SK-N-SH (cell line): Measurements from ENCODE around the gene SMIM30. TPM values are rescaled to one million over a fixed set of nuclear protein-coding genes. Genes with fewer than 3 reads are reported as not detected.

ENCODE experiments used
- ELF1 ChIP-seq: IDR thresholded peaks from 2 replicates; pipeline ENCODE4 v1.4.0; 2012
- EZH2phosphoT487 ChIP-seq: fragments of 200-600 bp; sonication (generic); IDR thresholded peaks from 2 replicates; pipeline ENCODE4 v1.6.1; 2017; ENCODE audit warnings: low read depth, mixed run types, mild to moderate bottlenecking, antibody characterized with exemption, moderate library complexity, borderline replicate concordance
- FOSL2 ChIP-seq: IDR thresholded peaks from 2 replicates; pipeline ENCODE4 v1.4.0; 2012; ENCODE audit warnings: low read depth, mild to moderate bottlenecking, moderate library complexity, borderline replicate concordance
- FOXJ3 ChIP-seq: sonication (generic); formaldehyde crosslinking; IDR thresholded peaks from 2 replicates; pipeline ENCODE4 v1.5.1; 2020; ENCODE audit warnings: mild to moderate bottlenecking, missing genetic modification reagents
- FOXM1 ChIP-seq: IDR thresholded peaks from 2 replicates; pipeline ENCODE4 v1.4.0; 2012; ENCODE audit warnings: low read depth, mild to moderate bottlenecking
- GABPA ChIP-seq: IDR thresholded peaks from 2 replicates; pipeline ENCODE4 v1.4.0; 2012; ENCODE audit warnings: low read depth, mild to moderate bottlenecking
- GATA2 ChIP-seq: sonication (generic); formaldehyde crosslinking; IDR thresholded peaks from 2 replicates; pipeline ENCODE4 v1.5.0; 2020; ENCODE audit warnings: mild to moderate bottlenecking, missing genetic modification reagents
- MAX ChIP-seq: IDR thresholded peaks from 2 replicates; pipeline ENCODE4 v1.4.0; 2012; ENCODE audit warnings: low read depth
- MEF2A ChIP-seq: IDR thresholded peaks from 2 replicates; pipeline ENCODE4 v1.4.0; 2012; ENCODE audit warnings: low read depth, borderline replicate concordance
- MXI1 ChIP-seq: IDR thresholded peaks from 2 replicates; pipeline ENCODE4 v1.6.1; 2012; ENCODE audit warnings: mild to moderate bottlenecking, low read depth, low read length, improper control_type of control experiment
- PBX3 ChIP-seq: IDR thresholded peaks from 2 replicates; pipeline ENCODE4; 2012
- POLR2AphosphoS5 ChIP-seq: IDR thresholded peaks from 2 replicates; pipeline ENCODE4 v1.6.1; 2012; ENCODE audit warnings: low read depth, low read length
- RAD21 ChIP-seq: IDR thresholded peaks from 2 replicates; pipeline ENCODE4 v1.6.1; 2012; ENCODE audit warnings: mild to moderate bottlenecking, low read length
- REST ChIP-seq: IDR thresholded peaks from 2 replicates; pipeline ENCODE4 v1.6.1; 2012; ENCODE audit warnings: mild to moderate bottlenecking, low read depth, low read length, moderate library complexity
- RFX5 ChIP-seq: IDR thresholded peaks from 2 replicates; pipeline ENCODE4 v1.6.1; 2012; ENCODE audit warnings: mild to moderate bottlenecking, improper control_type of control experiment, low read length
- RXRA ChIP-seq: IDR thresholded peaks from 2 replicates; pipeline ENCODE4 v1.4.0; 2012; ENCODE audit warnings: low read depth, mild to moderate bottlenecking, borderline replicate concordance
- SIN3A ChIP-seq: IDR thresholded peaks from 2 replicates; pipeline ENCODE4 v1.6.1; 2012; ENCODE audit warnings: low read depth, mild to moderate bottlenecking, low read length, moderate library complexity, borderline replicate concordance
- SMC3 ChIP-seq: IDR thresholded peaks from 2 replicates; pipeline ENCODE4 v1.6.1; 2012; ENCODE audit warnings: low read depth, low read length, improper control_type of control experiment
- TAF1 ChIP-seq: IDR thresholded peaks from 2 replicates; pipeline ENCODE4 v1.6.1; 2012; ENCODE audit warnings: low read depth, mild to moderate bottlenecking, low read length, moderate library complexity, borderline replicate concordance
- TCF12 ChIP-seq: IDR thresholded peaks from 2 replicates; pipeline ENCODE4 v1.4.0; 2012
- TEAD4 ChIP-seq: IDR thresholded peaks from 2 replicates; pipeline ENCODE4 v1.4.0; 2012; ENCODE audit warnings: mild to moderate bottlenecking, borderline replicate concordance; ENCODE audit not compliant: insufficient read depth
- USF2 ChIP-seq: fragments of 150-350 bp; IDR thresholded peaks from 2 replicates; pipeline ENCODE4 v1.6.1; 2017; ENCODE audit warnings: antibody characterized with exemption, low read length, low read depth, borderline replicate concordance
- ZBTB33 ChIP-seq: IDR thresholded peaks from 2 replicates; pipeline ENCODE4 v1.4.0; 2012; ENCODE audit warnings: low read depth, borderline replicate concordance
- polyA plus RNA-seq, 3 experiments: library from polyadenylated mRNA; depleted of rRNA; stranded (reverse); fragments of >200 nt; gene quantifications; 2 replicates each; pipeline ENCODE4 v1.2.3, GENCODE V29; 2012

Gene SMIM30
- polyA plus RNA-seq, 1 of the 3 experiments (the other 2 are of a cell fraction), result 46.5 TPM

GRCh38 chr7:113120647-113121046 is 2.3 kb upstream of the SMIM30 start (continued):
- TF ChIP-seq ZBTB33 (no peak), USF2 (no peak), RXRA (0 out of 2 replicates have a peak, but pooled peaks have one; percentile 25), MEF2A (no peak), SIN3A (0 out of 2 replicates have a peak, but pooled peaks have one; percentile 43), RFX5 (no peak), TAF1 (no peak), GATA2 (CRISPR knock-in tag) (peak; percentile 23; the same call in 1 of the 2 replicates), RAD21 (no peak), GABPA (no peak), POLR2AphosphoS5 (peak; percentile 86), FOXJ3 (CRISPR knock-in tag) (no peak), MXI1 (no peak), REST (no peak), FOSL2 (peak; percentile 83; the same call in 1 of the 2 replicates), PBX3 (peak; percentile 94), TEAD4 (0 out of 2 replicates have a peak, but pooled peaks have one; percentile 49), TCF12 (peak; percentile 98), MAX (no peak; the same call in 1 of the 2 replicates), SMC3 (no peak), EZH2phosphoT487 (no peak), ELF1 (0 out of 2 replicates have a peak, but pooled peaks have one; percentile 27), FOXM1 (no peak; the same call in 1 of the 2 replicates)
